GM12878 (cell line): ENCODE results near the gene CACNA1B.
"Not testable (repeated sequence)": the region's sequence is repeated elsewhere in the genome, so short reads cannot be mapped to it uniquely, and the experiment has no call there.

Source experiments
- CTCF ChIP-seq, 3 experiments: IDR thresholded peaks in 2 of 3; conservative IDR thresholded peaks in 1 of 3; 2 replicates each; pipeline ENCODE4 v1.5.1; 2011; ENCODE audit warnings: low read depth in 3 of 3, low read length in 3 of 3, mild to moderate bottlenecking in 3 of 3, control low read depth in 2 of 3, moderate library complexity in 2 of 3, inconsistent platforms in 1 of 3, mixed read lengths in 1 of 3; ENCODE audit not compliant: control insufficient read depth in 2 of 3, insufficient read depth in 1 of 3; ENCODE audit errors: extremely low read depth in 1 of 3
- EP300 ChIP-seq, 2 experiments: fragments of 150-350 bp in 1 of 2; IDR thresholded peaks; 2 replicates each; pipeline ENCODE4 v1.6.1; 2011 to 2012; ENCODE audit warnings: low read depth in 2 of 2, low read length in 2 of 2, borderline replicate concordance in 1 of 2, improper control_type of control experiment in 1 of 2, inconsistent platforms in 1 of 2; ENCODE audit not compliant: control insufficient read depth in 1 of 2
- FOXK2 ChIP-seq: fragments of 450-650 bp; IDR thresholded peaks from 2 replicates; pipeline ENCODE4 v1.6.1; 2017; ENCODE audit warnings: mild to moderate bottlenecking, moderate library complexity
- FOXM1 ChIP-seq: IDR thresholded peaks from 2 replicates; pipeline ENCODE4 v1.6.1; 2012; ENCODE audit warnings: low read depth, mild to moderate bottlenecking, inconsistent platforms, low read length, moderate library complexity
- HDAC6 ChIP-seq: fragments of 200-600 bp; sonication (generic); IDR thresholded peaks from one replicate; pipeline ENCODE4 v1.8.0; 2017; ENCODE audit warnings: antibody characterized with exemption; ENCODE audit not compliant: unreplicated experiment
- NR2C2 ChIP-seq: IDR thresholded peaks from 2 replicates; pipeline ENCODE4 v1.6.1; 2011; ENCODE audit warnings: borderline replicate concordance, low read depth; ENCODE audit not compliant: control insufficient read depth, insufficient read length
- RFX5 ChIP-seq: IDR thresholded peaks from 2 replicates; pipeline ENCODE4 v1.6.1; 2011; ENCODE audit warnings: low read depth, low read length, improper control_type of control experiment
- SP1 ChIP-seq: IDR thresholded peaks from one replicate; pipeline ENCODE4 v1.6.1; 2011; ENCODE audit warnings: low read depth, low read length
- ZNF274 ChIP-seq: IDR thresholded peaks from one replicate; pipeline ENCODE4 v1.8.0; 2011; ENCODE audit not compliant: insufficient read length, insufficient read depth

- TF ChIP-seq HDAC6; ZNF274; FOXK2; EP300 (IDR thresholded peaks at IDR 0.05; ENCODE audit: borderline replicate concordance in 1 of 2, control insufficient read depth in 1 of 2, low read depth in 2 of 2, low read length in 2 of 2); CTCF (IDR thresholded peaks at IDR 0.05 in 2 of 3, conservative IDR thresholded peaks at IDR 0.05 in 1 of 3; ENCODE audit: control insufficient read depth in 2 of 3, extremely low read depth in 1 of 3, insufficient read depth in 1 of 3, low read depth in 3 of 3, low read length in 3 of 3); SP1; NR2C2; RFX5; FOXM1: not testable (repeated sequence)
These were observed 257.0 kb downstream of the CACNA1B start for GRCh38 chr9:138134581-138134980.
